HL-60 (cell line): Measurements from ENCODE around the gene TRIM63.

ENCODE experiments used
- POLR2AphosphoS5 ChIP-seq: IDR thresholded peaks from 2 replicates; pipeline ENCODE4 v1.6.1; 2012; ENCODE audit warnings: low read depth
- TF ChIP-seq, protein P1 (sequence below): IDR thresholded peaks from one replicate; pipeline ENCODE4 v1.5.1; 2011; ENCODE audit warnings: low read length, control low read depth, inconsistent platforms; ENCODE audit not compliant: insufficient read depth
- TF ChIP-seq, protein P2 (sequence below): IDR thresholded peaks from 2 replicates; pipeline ENCODE4 v1.6.1; 2012; ENCODE audit warnings: low read depth; ENCODE audit not compliant: insufficient replicate concordance

DNA sequence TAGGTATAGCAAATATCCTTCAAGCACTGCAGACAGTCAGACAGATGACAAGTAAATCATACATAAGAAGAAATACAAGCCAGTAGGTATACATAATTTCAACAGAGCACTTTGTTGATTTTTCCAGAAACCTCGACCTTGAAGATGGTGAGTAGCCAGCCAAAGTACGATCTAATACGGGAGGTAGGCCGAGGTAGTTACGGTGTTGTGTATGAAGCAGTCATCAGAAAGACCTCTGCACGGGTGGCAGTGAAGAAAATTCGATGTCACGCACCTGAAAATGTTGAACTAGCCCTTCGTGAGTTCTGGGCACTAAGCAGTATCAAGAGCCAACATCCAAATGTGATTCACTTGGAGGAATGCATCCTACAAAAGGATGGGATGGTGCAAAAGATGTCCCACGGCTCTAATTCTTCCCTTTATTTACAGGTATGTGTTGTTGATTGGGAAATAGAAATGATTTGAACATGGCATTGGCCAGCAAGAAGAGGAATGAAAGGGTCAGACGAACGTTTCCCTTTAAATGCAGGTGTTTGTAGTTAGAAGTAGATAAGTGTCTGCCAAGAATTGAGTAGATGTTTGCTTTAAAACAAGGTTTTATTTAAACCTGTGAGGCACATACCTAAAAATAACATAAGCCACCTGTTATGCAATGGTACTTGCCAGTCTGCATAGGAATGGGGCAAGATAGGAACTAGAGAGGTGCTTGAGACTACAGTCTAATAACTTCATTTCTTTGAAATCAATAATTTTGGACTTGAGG, 46.9 kb upstream of the TRIM63 start:
- TF ChIP-seq, protein P1, sequence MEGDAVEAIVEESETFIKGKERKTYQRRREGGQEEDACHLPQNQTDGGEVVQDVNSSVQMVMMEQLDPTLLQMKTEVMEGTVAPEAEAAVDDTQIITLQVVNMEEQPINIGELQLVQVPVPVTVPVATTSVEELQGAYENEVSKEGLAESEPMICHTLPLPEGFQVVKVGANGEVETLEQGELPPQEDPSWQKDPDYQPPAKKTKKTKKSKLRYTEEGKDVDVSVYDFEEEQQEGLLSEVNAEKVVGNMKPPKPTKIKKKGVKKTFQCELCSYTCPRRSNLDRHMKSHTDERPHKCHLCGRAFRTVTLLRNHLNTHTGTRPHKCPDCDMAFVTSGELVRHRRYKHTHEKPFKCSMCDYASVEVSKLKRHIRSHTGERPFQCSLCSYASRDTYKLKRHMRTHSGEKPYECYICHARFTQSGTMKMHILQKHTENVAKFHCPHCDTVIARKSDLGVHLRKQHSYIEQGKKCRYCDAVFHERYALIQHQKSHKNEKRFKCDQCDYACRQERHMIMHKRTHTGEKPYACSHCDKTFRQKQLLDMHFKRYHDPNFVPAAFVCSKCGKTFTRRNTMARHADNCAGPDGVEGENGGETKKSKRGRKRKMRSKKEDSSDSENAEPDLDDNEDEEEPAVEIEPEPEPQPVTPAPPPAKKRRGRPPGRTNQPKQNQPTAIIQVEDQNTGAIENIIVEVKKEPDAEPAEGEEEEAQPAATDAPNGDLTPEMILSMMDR = no peak
- TF ChIP-seq, protein P2, sequence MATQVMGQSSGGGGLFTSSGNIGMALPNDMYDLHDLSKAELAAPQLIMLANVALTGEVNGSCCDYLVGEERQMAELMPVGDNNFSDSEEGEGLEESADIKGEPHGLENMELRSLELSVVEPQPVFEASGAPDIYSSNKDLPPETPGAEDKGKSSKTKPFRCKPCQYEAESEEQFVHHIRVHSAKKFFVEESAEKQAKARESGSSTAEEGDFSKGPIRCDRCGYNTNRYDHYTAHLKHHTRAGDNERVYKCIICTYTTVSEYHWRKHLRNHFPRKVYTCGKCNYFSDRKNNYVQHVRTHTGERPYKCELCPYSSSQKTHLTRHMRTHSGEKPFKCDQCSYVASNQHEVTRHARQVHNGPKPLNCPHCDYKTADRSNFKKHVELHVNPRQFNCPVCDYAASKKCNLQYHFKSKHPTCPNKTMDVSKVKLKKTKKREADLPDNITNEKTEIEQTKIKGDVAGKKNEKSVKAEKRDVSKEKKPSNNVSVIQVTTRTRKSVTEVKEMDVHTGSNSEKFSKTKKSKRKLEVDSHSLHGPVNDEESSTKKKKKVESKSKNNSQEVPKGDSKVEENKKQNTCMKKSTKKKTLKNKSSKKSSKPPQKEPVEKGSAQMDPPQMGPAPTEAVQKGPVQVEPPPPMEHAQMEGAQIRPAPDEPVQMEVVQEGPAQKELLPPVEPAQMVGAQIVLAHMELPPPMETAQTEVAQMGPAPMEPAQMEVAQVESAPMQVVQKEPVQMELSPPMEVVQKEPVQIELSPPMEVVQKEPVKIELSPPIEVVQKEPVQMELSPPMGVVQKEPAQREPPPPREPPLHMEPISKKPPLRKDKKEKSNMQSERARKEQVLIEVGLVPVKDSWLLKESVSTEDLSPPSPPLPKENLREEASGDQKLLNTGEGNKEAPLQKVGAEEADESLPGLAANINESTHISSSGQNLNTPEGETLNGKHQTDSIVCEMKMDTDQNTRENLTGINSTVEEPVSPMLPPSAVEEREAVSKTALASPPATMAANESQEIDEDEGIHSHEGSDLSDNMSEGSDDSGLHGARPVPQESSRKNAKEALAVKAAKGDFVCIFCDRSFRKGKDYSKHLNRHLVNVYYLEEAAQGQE = no peak
- TF ChIP-seq POLR2AphosphoS5 = no peak
